Hepatocyte (in vitro differentiated cells): Measurements from ENCODE around the gene PPM1B. TPM values are rescaled to one million over a fixed set of nuclear protein-coding genes. Genes with fewer than 3 reads are reported as not detected.

Source experiments
- DNase-seq: peaks from one replicate; pipeline ENCODE4 v3.0.0-alpha.2; 2016; ENCODE audit warnings: low spot score
- H2AFZ ChIP-seq: fragments of 200-600 bp; sonication (generic); 2 replicates; pipeline ENCODE4 v1.6.0; 2016; ENCODE audit warnings: antibody characterized with exemption, mild to moderate bottlenecking
- H3K27ac ChIP-seq: fragments of 200-600 bp; sonication (generic); 2 replicates; pipeline ENCODE4 v1.5.1; 2016; ENCODE audit warnings: mild to moderate bottlenecking
- H3K27me3 ChIP-seq: fragments of 200-600 bp; sonication (generic); 2 replicates; pipeline ENCODE4 v1.6.1; 2016
- H3K36me3 ChIP-seq: fragments of 200-600 bp; sonication (generic); replicated peaks from 2 replicates; pipeline ENCODE4 v1.5.1; 2016; ENCODE audit warnings: low read depth; ENCODE audit not compliant: insufficient read depth
- H3K4me1 ChIP-seq: fragments of 200-600 bp; sonication (generic); 2 replicates; pipeline ENCODE4 v1.5.1; 2016; ENCODE audit warnings: mild to moderate bottlenecking, moderate library complexity; ENCODE audit not compliant: insufficient read depth
- H3K4me2 ChIP-seq: fragments of 200-600 bp; sonication (generic); 2 replicates; pipeline ENCODE4 v1.6.0; 2016
- H3K4me3 ChIP-seq: fragments of 200-600 bp; sonication (generic); 2 replicates; pipeline ENCODE4 v1.5.1; 2016; ENCODE audit warnings: mild to moderate bottlenecking
- H3K79me2 ChIP-seq: fragments of 200-600 bp; sonication (generic); 2 replicates; pipeline ENCODE4 v1.6.0; 2017; ENCODE audit warnings: mild to moderate bottlenecking
- H3K9me2 ChIP-seq: fragments of 200-600 bp; sonication (generic); replicated peaks from 2 replicates; pipeline ENCODE4 v1.6.0; 2017; ENCODE audit warnings: mild to moderate bottlenecking; ENCODE audit not compliant: insufficient read depth
- H3K9me3 ChIP-seq: fragments of 200-600 bp; sonication (generic); 2 replicates; pipeline ENCODE4 v1.5.1; 2016; ENCODE audit warnings: low read depth, mild to moderate bottlenecking
- H4K20me1 ChIP-seq: fragments of 200-600 bp; sonication (generic); 2 replicates; pipeline ENCODE4 v1.6.0; 2016; ENCODE audit warnings: mild to moderate bottlenecking; ENCODE audit not compliant: insufficient read depth, poor library complexity, severe bottlenecking
- CTCF ChIP-seq: fragments of 200-600 bp; sonication (generic); IDR thresholded peaks from 2 replicates; pipeline ENCODE4 v1.5.1; 2016; ENCODE audit warnings: antibody characterized with exemption, mild to moderate bottlenecking; ENCODE audit not compliant: poor library complexity
- EZH2 ChIP-seq: fragments of 200-600 bp; sonication (generic); IDR thresholded peaks from 2 replicates; pipeline ENCODE4 v1.6.1; 2016; ENCODE audit warnings: antibody characterized with exemption, mild to moderate bottlenecking, borderline replicate concordance
- EZH2phosphoT487 ChIP-seq: fragments of 200-600 bp; sonication (generic); IDR thresholded peaks from one replicate; pipeline ENCODE4 v1.6.1; 2018; ENCODE audit warnings: antibody characterized with exemption, mild to moderate bottlenecking, low read depth, moderate library complexity; ENCODE audit not compliant: unreplicated experiment, severe bottlenecking
- WGBS: methylation state at CpG from one replicate; pipeline ENCODE4 v1.1.6; 2016; ENCODE audit warnings: low lambda C conversion rate; ENCODE audit errors: missing lambda C conversion rate; 5-methylcytosine and 5-hydroxymethylcytosine counted together
- polyA plus RNA-seq: library from polyadenylated mRNA; unstranded; fragments of >200 nt; fragmentation: Nextera tagmentation; extraction: Ambion mirVana; gene quantifications from 2 replicates; pipeline ENCODE4 v1.2.1, GENCODE V29; 2016
- total RNA-seq: library from RNA; depleted of rRNA; stranded (reverse); fragments of >200 nt; gene quantifications from 2 replicates; pipeline ENCODE4 v1.2.3, GENCODE V29; 2014

Gene PPM1B
- total and polyA plus RNA-seq, 2 experiments from 2014 or later = 39.1 to 49.1 TPM

DNA sequence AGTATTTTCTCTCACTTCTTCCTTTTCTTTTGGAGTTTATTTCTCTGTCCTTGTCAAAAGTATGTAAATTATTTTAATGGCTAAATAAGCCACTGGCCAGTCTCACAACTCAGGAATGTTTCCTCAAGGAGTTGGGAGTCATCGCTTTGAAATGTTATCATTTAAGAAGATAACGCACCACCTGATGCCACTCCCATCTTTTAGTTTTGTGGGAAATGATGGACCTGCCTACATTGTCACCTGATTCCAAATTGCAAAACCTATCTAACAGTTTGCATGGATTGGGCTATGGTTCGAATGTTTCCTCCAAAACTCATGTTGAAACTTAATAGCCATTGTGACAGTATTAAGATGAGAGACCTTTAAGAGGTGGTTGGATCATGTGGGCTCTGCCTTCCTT lies 32.4 kb upstream of the PPM1B start:
- Histone ChIP-seq H3K9me3 (no peaks in the 10 kb centered on the region), H3K4me2 (peak overlapping the region; percentile 2), H2AFZ (no peak overlapping the region), H3K4me3 (no peak overlapping the region), H3K79me2 (no peaks in the 10 kb centered on the region), H4K20me1 (no peaks in the 10 kb centered on the region), H3K4me1 (no peaks in the 10 kb centered on the region), H3K9me2 (no peaks in the 10 kb centered on the region), H3K36me3 (no peaks in the 10 kb centered on the region), H3K27me3 (no peaks in the 10 kb centered on the region), H3K27ac (peak overlapping the region; percentile 24)
- WGBS = 17% methylated on average over 3 of the region's 3 CpGs
- peak; percentile 49 for DNase-seq
- TF ChIP-seq EZH2 (no peak), CTCF (no peak), EZH2phosphoT487 (no peak)

GRCh38 chr2:44137048-44137447 lies 31.6 kb upstream of the PPM1B start:
- no peak overlapping the region for H3K4me3 ChIP-seq
- no peaks in the 10 kb centered on the region for H3K79me2 ChIP-seq
- no peaks in the 10 kb centered on the region for H3K4me1 ChIP-seq
- no peak overlapping the region for H2AFZ ChIP-seq
- no peaks in the 10 kb centered on the region for H3K9me2 ChIP-seq
- H3K27me3 ChIP-seq = no peaks in the 10 kb centered on the region
- H3K9me3 ChIP-seq = no peaks in the 10 kb centered on the region
- no peaks in the 10 kb centered on the region for H3K36me3 ChIP-seq
- DNase-seq = no peak
- WGBS = 91% methylated on average over 4 of the region's 4 CpGs
- no peak for TF ChIP-seq CTCF
- no peak for TF ChIP-seq EZH2
- no peak for TF ChIP-seq EZH2phosphoT487
- H4K20me1 ChIP-seq = no peaks in the 10 kb centered on the region
- no peak overlapping the region for H3K27ac ChIP-seq
- no peak overlapping the region for H3K4me2 ChIP-seq

GRCh38 chr2:44137872-44138551 lies 30.7 kb upstream of the PPM1B start:
- Histone ChIP-seq H3K4me3 (no peak overlapping the region), H3K36me3 (no peaks in the 10 kb centered on the region), H3K4me2 (no peak overlapping the region), H3K9me3 (no peaks in the 10 kb centered on the region), H3K4me1 (no peaks in the 10 kb centered on the region), H3K79me2 (no peaks in the 10 kb centered on the region), H2AFZ (no peak overlapping the region), H3K27me3 (no peaks in the 10 kb centered on the region), H3K9me2 (no peaks in the 10 kb centered on the region), H3K27ac (no peak overlapping the region), H4K20me1 (no peaks in the 10 kb centered on the region)
- TF ChIP-seq CTCF (no peak), EZH2phosphoT487 (no peak), EZH2 (no peak)
- WGBS = 87% methylated on average over 4 of the region's 4 CpGs
- DNase-seq = no peak

- Histone ChIP-seq H3K27me3 (no peaks in the 10 kb centered on the region), H3K27ac (no peak overlapping the region), H4K20me1 (no peaks in the 10 kb centered on the region), H3K79me2 (no peaks in the 10 kb centered on the region), H3K4me2 (no peak overlapping the region), H3K4me1 (no peaks in the 10 kb centered on the region), H2AFZ (no peak overlapping the region), H3K9me3 (no peaks in the 10 kb centered on the region), H3K4me3 (no peak overlapping the region), H3K36me3 (no peaks in the 10 kb centered on the region), H3K9me2 (no peaks in the 10 kb centered on the region)
- 94% methylated on average over 1 of the region's 1 CpG for WGBS
- TF ChIP-seq EZH2phosphoT487 = no peak
- DNase-seq = no peak
Observed at GRCh38 chr2:44139741-44140140, 28.9 kb upstream of the PPM1B start.
